ENCODE data around the gene ELAVL2. TPM values are rescaled to one million over a fixed set of nuclear protein-coding genes. Genes with fewer than 3 reads are reported as not detected.

The ELAVL2 gene
- total and polyA plus RNA-seq, 9 of the 15 experiments (the other 6 are each of a cell fraction or from before 2014, with no cell fraction given) = not detected

DNA sequence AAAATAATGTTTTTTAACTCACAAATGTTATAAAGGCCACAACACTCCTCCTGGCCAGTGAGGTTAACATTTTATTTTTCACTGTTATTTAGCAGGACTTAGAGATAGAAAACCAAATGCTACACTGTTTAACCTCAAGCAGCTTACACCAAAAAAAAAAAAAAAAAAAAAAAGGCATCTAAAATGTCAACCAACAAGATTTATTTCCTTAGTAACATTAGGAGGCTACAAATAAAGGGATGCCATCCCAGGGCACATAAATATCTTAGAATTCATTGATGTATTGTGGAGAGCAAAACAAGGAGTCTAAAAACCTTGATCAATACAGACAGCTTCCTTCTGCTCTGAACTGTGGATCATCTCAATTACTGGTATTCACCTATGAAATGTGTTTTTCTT, 53.7 kb downstream of the ELAVL2 start (continued):
- TF ChIP-seq OTX1 (CRISPR knock-in tag; IDR thresholded peaks at IDR 0.05) (no peak), HDAC3 (IDR thresholded peaks at IDR 0.05; ENCODE audit: borderline replicate concordance, partially characterized antibody) (no peak)

DNA sequence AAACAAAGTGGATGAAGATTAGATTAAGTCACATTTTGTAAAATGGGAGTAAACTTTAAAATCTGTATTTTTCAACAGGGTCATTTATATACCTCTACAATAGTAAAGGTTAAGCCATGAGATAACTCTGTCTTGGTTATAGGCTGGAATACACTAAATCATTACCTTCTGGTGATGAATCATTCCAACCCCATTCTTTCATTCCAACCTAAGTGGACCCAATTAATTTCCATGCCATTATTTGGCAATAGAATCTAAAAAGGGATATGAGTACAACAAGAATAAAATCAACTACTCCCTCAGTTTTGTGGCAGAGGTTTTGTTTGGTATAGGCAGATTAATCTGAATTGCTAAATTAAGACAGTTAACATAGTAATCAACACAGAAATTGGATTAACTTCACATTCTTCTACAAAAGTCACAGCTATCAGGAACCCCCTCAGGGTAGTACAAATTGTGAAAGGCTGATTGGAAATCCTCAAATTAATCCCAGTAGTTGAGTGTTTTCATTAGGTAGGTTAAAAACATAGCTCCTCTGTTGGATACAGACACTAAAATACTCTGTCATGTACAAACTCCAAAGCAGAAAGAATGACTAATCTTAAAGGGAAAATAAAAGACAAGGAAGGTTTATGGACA, 54.2 kb downstream of the ELAVL2 start:
- H3K4me2 ChIP-seq (ENCODE audit: insufficient read depth, low read length) = no peak overlapping the region
- no peak for DNase-seq (ENCODE audit: extremely low read depth in 1 of 4, low spot score in 3 of 4)
- no peak overlapping the region for H3K9ac ChIP-seq (ENCODE audit: insufficient read depth in 1 of 2, low read depth in 2 of 2, low read length in 2 of 2)
- in situ Hi-C loops (cut with MboI) (no loop called here), intact Hi-C loops (cut with micrococcal nuclease) (no loop called here)
- no peak overlapping the region for H3K4me3 ChIP-seq
- no peaks in the 10 kb centered on the region for H3K9me3 ChIP-seq (replicated peaks; ENCODE audit: control insufficient read depth, insufficient read depth, low read depth, low read length)
- no peaks in the 10 kb centered on the region for H3K36me3 ChIP-seq (ENCODE audit: control insufficient read depth, insufficient read depth, low read length)
- TF ChIP-seq ZNF184 (CRISPR knock-in tag; IDR thresholded peaks at IDR 0.05) = no peak
- no peak for TF ChIP-seq RFX5 (IDR thresholded peaks at IDR 0.05; ENCODE audit: low read depth, low read length)
- TF ChIP-seq YY1 (IDR thresholded peaks at IDR 0.05; ENCODE audit: borderline replicate concordance in 1 of 3, control insufficient read depth in 1 of 3, extremely low read depth in 1 of 3, insufficient read depth in 3 of 3, insufficient read length in 1 of 3, insufficient replicate concordance in 2 of 3, low read depth in 1 of 3, low read length in 2 of 3) = no peak
- TF ChIP-seq, protein P1, sequence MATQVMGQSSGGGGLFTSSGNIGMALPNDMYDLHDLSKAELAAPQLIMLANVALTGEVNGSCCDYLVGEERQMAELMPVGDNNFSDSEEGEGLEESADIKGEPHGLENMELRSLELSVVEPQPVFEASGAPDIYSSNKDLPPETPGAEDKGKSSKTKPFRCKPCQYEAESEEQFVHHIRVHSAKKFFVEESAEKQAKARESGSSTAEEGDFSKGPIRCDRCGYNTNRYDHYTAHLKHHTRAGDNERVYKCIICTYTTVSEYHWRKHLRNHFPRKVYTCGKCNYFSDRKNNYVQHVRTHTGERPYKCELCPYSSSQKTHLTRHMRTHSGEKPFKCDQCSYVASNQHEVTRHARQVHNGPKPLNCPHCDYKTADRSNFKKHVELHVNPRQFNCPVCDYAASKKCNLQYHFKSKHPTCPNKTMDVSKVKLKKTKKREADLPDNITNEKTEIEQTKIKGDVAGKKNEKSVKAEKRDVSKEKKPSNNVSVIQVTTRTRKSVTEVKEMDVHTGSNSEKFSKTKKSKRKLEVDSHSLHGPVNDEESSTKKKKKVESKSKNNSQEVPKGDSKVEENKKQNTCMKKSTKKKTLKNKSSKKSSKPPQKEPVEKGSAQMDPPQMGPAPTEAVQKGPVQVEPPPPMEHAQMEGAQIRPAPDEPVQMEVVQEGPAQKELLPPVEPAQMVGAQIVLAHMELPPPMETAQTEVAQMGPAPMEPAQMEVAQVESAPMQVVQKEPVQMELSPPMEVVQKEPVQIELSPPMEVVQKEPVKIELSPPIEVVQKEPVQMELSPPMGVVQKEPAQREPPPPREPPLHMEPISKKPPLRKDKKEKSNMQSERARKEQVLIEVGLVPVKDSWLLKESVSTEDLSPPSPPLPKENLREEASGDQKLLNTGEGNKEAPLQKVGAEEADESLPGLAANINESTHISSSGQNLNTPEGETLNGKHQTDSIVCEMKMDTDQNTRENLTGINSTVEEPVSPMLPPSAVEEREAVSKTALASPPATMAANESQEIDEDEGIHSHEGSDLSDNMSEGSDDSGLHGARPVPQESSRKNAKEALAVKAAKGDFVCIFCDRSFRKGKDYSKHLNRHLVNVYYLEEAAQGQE (IDR thresholded peaks at IDR 0.05; ENCODE audit: borderline replicate concordance) = no peak
- TF ChIP-seq, protein P1 (CRISPR knock-in tag; IDR thresholded peaks at IDR 0.05; ENCODE audit: low read depth) = no peak
- POLR2A ChIA-PET = no interaction called here
- H2AFZ ChIP-seq (ENCODE audit: low read depth, low read length) = no peak overlapping the region
- no peaks in the 10 kb centered on the region for H3K79me2 ChIP-seq (ENCODE audit: control insufficient read depth, insufficient read depth, low read length)
- H3K27me3 ChIP-seq (ENCODE audit: control insufficient read depth in 2 of 2, insufficient read depth in 2 of 2, low read length in 2 of 2) = no peaks in the 10 kb centered on the region
- H3K9me1 ChIP-seq (ENCODE audit: control insufficient read depth, insufficient read depth, low read length) = no peaks in the 10 kb centered on the region
- FAIRE-seq = no peak
- no peaks in the 10 kb centered on the region for H4K20me1 ChIP-seq (replicated peaks; ENCODE audit: control insufficient read depth, insufficient read depth, low read length)
- no peak for ATAC-seq
- no TSS peak for BruUV-seq (replicated peaks)
- H3K4me1 ChIP-seq (replicated peaks in 1 of 2; ENCODE audit: control insufficient read depth in 2 of 2, insufficient read depth in 2 of 2, low read length in 2 of 2) = no peaks in the 10 kb centered on the region
- CTCF ChIA-PET (ENCODE audit: low intra/inter-chr PET ratio) = no interaction called here
- H3K27ac ChIP-seq (ENCODE audit: extremely low read depth, low read depth, low read length) = no peak overlapping the region
